ENCODE measurements around the gene ABCB8.
"Not testable (repeated sequence)": the region's sequence is repeated elsewhere in the genome, so short reads cannot be mapped to it uniquely, and the experiment has no call there.

ABCB8 gene

DNA sequence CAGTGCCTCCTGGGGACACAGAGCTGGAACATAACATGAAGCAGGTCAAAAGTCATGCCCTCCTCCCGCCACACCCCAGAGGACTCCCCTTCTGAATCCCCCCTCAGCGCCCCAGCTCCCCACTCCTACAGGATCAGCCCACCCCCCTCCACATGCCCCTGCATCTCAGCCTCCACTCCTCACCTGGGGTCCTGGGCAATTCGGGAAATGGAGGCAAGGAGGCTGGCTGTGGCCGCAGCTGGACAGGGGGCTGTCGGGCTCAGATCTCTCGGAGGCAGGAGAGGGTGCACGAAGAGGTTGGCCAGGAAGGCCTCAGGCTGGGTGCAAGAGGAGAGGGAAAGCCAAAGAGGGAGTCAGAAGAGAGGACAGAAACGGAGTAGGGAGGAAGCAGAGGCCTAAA, 11.7 kb upstream of the ABCB8 start:
- no peak for DNase-seq

DNA sequence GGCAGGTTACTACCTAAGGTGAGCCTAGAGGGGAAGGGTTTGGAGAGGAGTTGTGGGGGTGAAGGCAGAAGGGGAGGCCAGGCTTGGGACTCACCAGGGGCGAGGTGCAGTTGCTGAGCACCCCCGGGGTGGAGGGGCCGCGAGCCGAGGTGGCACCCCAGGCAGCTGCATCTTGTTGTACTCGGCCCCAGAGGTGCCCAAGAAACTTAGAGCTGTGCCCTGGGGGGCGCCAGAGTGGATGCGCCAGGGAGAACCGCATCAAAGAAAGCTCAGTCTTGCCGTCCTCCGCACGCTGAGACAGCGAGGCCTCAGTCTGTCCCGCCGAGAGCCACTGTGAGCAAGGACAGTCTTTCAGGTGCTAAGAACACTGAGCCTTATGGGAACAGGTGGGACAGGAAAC, 11.3 kb upstream of the ABCB8 start:
- no peak for DNase-seq

DNA sequence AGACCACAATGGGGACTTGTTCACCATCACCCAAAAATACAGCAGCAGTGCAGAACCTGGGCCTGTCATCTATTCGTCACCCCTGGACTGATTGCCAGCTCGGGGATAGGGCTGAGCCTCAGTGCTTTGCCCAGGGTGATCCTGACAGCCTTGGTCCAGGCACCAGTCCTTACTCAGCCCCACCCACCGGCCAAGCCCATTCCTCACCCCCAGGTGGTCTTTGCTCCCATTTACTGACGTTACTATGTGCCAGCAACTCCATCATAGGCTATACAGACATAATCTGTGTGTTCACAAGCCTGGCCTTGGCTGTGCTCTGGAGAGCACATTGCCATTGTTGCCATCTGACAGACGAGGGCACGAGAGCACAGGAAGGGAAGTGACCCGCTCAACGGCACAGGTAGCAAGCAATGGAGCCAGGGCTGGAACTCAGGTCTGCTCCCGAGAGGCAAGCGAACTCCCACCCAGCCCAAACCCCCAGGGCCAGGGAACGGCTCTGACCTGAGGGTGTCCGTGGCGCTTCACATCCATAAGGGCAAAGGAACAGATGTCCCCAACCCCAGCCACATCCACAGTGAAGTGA, 10.8 kb upstream of the ABCB8 start:
- no peak for DNase-seq

DNA sequence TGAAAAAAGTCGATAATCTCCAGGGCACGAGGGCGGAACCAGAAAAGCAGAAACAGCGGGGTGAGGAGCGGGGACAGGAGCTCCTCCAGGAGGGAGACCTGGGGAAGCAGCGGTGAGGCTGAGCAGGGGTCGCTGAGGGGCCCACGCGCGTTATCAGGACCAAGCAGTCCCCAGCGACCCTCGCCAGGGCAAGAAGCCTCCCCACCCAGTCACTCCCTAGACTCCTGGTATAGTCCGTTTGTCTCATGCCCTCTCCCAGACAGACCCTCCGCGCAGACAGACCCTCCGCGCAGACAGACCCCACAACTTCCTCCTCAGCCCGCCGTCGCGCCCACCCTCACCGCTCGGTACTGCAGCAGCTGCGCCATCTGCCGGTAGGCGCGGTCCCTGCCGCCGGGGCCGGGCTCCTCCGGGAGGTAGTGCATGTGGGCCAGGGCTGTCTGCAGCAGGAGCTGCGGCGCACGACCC, 10.3 kb upstream of the ABCB8 start:
- DNase-seq, result peak; percentile 83

DNA sequence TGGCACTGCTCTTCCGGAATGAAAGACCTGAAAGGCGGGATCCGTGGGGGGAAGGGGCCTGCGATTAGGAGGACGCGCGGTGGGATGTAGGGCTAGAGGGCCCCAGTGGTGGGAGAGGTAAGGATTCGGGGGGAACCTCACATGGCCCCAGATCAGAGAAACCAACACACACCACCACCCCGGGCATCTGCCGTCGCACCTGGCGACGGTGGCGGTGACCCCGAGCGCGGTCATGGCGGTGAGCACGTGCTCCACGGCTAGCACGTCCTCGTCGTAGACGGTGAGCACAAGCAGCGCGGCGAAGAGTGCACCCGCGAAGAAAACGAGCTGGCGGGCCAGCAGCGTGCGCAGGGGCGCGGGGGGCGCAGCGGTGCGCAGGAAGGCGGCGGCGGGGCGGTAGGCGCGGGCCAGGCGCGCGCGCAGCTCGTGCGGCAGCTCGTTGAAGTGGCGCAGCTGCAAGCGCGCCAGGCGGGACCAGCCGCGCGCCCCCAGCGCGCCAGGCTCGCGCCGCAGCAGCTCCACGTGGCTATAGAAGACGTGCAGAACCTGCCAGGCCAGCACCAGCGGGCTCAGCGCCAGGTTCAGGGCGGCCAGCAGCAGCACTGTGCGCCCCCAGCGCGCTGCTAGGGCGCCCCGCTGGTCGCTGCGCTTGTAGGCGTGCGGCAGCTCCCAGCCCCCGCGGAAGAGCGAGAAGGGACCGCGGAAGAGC, 9.7 kb upstream of the ABCB8 start:
- DNase-seq, result peak; percentile 42

DNA sequence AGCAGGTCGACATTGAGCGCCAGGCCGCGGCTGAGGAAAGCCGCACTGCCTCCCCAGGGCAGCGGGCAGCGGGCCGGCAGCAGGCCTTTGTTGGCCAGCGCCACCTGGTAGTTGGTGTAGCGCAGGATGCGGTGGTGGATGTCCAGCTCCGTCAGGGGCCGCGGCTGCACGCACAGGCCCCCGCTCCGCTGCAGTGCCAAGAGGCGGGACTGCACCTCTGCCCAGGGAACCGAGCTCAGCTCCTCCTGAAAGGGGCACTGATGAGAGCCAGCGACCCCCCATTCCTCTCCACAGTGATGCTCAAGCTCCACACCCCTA, 9.2 kb upstream of the ABCB8 start:
- no peak for DNase-seq

DNA sequence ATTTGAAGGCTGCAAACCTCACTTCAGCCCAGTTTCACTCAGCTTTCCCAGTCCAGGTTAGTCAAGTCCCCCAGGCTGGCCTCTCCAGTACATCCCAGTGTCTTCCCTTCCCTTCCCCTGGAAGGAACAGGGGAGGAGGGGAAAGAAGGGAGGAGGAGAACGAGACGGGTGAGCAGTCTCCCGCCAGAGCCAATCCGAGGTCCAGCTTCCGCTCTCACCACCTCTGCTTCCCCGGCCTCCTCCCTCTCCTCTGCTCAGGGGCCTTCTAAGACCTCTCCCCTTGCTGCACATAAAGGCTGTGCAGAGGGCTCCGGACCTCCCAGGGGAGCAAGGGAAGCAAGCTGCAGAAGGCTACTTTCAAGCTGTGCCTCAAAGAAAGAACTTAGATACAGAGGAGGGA, 8.0 kb upstream of the ABCB8 start:
- no peak for DNase-seq

DNA sequence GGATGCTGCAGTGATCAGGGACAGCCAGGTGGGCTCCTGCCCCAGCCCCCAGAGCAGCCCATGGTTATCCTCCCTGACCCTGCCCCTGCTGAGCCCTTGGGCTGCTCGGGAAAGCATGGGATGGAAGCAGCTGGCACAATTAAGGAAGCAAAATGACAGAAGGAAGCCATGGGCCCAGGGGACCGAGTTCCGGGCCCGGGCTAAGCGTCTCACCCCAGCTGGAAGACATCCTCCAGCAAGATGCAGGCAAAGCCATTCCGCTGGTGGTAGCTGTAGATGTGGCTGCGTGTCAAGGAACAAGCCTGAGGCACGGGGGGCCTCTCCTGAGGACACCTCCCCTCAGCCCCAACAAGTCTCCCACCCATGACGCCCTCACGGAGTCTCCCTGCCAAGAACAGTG, 5.0 kb upstream of the ABCB8 start:
- no peak for DNase-seq

DNA sequence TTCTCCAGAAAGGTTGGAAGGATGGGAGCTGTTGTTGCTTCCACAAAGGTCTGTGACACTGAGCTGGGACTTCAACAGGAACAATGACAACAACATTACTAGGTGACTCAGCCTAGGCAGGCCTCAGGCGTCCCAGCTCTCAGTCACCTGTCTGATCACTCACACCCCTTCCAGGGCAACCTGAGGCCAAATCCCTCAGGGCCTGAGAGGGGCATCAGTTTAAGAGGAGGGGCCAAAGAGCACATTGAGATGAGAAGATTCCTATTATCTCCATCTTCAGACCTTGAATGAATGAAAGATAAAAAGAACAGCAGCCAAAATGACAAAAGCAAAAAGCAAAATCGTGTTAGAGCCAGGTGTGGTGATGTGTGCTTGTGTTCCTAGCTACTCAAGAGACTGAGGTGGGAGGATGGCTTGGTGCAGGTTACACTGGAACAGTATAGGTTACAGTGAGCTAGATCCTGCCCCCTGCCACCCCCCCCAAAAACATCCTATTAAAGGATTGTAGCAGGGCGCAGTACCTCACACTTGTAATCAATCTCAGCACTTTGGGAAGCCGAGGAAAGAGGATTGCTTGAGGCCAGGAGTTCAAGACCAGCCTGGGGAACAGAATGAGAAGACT, 3.7 kb upstream of the ABCB8 start, which contains the start of gene ATG9B:
ATG9B (minus strand) TSS at position 60 of the 622 bp plus-strand sequence. CDS start 71 bp downstream, outside the sequence.
- DNase-seq, result no peak

DNA sequence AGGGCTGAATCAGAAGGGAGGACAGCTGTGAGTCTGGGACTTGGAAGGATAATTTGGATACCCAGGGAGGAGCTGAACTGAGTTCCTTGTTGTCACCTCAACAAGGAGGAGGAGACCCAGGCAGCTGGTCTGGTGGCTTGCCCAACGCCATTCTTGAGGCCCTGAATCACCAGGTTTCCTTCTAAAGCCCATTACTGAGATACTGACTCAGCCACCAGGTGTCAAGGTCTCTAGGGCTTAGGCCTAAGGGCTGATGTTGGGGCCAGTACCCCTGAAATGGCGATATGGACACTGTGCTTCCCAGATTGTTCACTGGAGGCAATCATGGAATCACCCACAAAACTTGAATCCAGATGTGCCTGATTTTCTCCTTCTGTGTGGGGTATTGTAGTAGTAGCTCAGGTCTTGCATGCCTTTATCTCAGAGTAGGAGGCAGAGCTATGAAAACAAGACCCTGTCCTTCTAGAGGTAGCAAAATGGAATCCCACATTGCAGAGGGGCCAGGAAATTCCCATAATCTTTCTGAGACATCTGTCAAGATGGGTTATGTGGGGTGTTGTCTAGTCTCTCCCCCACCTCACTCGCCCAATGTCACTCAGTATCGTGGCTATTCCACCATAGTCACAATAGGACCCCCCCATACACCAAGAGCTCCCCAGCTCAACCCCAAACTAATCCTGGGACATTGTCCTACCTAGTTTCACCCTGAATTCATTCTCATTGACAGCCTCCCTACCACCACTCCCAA, 2.2 kb upstream of the ABCB8 start:
- DNase-seq, result no peak

DNA sequence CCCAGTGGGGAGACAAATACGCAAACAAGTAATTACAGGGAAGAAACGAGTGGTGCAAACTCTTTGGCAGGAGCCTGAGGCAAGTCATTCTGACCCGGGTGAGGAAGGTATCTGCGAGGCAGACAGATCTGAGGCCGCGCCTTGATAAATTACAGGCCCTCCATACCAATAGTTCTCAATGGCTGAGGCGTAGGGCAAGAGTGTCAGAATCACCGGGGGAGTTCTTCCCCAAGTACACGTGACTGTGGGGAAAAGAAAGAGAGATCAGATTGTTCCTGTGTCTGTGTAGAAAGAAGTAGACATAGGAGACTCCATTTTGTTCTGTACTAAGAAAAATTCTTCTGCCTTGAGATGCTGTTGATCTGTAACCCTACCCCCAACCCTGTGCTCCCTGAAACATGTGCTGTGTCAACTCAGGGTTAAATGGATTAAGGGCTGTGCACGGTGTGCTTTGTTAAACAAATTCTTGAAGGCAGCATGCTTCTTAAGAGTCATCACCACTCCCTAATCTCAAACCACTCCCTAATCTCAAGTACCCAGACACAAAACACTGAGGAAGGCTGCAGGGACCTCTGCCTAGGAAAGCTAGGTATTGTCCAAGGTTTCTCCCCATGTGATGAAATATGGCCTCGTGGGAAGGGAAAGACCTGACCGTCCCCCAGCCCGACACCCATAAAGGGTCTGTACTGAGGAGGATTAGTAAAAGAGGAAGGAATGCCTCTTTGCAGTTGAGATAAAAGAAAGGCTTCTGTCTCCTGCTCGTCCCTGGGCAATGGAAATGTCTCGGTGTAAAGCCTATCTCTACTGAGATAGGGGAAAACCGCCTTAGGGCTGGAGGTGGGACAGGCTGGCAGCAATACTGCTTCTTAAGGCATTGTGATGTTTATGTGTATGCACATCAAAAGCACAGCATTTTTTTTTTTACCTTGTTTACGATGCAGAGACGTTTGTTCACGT, 1.2 kb upstream of the ABCB8 start:
- DNase-seq, result not testable (repeated sequence)

DNA sequence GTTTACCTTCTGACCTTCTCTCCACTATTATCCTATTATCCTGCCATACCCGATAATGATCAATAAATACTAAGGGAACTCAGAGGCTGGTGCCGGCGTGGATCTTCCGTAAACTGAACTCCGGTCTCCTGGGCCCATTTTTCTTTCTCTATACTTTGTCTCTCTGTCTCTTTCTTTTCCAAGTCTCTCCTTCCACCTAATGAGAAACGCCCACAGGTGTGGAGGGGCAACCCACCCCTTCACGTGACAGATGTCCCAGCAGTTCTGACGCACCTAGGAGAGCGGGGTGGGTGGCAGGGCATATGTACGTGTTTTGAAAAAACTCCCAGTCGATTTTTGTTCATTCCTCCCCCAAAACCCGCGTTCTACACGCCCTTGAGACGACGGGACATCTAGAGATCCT, 521 bp upstream of the ABCB8 start:
- not testable (repeated sequence) for DNase-seq

DNA sequence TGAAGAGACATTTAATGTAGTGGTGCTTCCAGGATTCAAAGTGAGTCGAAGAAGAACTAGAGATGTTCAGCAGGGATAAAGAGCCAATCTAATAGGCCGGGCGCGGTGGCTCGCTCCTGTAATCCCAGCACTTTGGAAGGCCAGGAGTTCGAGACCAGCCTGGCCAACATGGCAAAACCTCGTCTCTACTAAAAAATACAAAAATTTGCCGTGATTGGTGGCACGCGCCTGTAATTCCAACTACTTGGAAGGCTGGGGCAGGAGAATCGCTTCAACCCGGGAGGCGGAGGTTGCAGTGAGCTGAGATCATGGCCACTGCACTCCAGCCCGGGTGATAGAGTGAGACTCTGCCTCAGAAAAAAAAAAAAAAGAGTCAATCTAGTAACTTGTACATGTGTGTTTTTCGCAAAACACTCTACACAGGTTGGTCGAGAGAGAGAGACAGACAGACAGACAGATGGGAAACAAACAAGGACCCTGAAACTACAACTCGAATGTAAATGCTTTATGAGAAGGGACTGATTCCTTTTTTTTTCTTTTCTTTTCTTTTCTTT, 775 bp downstream of the ABCB8 start:
- DNase-seq, result no peak

DNA sequence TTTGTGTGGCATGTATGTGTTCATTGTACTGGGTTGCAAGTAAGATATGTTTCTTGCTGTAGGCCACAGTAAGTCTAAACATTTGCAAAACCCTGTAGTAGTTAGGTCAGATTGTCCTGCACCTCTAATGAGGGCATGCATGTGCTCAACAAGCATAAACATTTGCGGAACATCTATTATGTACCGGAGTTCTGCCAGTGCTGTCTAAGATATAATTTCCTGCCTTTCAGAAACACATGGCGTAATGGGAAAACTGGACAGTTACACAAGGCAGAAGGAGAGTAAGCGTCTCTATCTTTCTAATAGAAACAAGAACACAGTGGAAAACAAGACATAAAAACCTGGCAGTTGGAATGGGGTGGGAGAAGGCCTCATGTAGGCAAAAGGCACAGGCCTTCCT, 2.8 kb downstream of the ABCB8 start:
- no peak for DNase-seq

DNA sequence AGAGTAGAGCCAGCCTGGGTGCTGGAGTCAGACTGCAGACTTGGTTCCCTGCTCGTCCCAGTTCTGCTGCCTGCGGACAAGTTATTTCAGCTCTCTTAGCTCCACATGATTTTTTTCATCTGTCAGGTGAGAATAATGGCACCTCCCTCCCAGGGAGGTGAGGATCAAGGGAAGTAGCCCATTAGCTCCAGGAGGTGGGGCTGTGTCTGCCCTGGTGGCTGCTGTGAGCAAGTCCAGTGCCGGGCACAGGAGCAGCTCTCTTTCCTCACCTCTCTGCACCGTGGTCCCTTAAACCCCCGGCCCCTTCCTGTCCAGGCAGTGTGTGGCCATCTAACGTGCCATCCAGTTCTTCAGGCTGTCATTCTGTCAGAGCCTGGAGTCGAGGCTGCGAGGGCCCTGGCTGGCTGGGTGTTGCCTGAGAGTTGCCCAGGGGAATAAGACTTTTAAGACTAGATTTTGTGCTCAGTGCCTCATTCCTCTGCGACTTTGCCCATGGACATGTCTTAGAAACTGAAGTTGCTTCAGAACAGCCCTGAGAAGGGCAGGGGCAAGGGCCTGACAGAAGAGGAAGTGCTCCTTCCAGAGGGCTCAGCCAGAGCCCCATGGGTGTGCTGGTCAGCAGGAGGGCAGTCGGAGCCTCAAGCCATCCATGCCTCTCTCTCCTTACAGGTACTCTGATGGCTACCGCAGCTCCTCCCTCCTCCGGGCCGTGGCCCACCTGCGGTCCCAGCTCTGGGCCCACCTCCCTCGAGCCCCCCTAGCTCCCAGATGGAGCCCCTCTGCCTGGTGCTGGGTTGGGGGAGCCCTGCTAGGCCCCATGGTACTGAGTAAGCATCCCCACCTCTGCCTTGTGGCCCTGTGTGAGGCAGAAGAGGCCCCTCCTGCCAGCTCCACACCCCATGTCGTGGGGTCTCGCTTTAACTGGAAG, 5.0 kb downstream of the ABCB8 start:
- no peak for DNase-seq

DNA sequence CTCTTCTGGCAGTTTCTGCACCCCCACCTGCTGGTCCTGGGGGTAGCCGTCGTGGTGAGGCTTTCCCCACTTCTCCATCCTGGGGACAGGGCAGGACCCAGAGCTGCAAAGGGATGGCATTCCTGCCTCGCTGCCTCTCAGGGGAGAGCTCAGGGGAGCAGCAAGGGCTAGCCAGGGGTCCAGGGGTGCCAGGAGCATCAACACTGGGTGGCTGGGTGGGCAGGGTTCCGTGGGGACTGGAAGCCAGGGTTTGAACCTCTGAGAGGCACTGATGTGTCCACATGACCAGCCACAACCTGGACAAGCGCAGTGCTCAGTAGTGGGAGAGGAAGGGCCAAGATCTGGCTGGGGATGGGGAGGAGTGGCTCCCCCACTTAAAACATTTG, 5.6 kb downstream of the ABCB8 start:
- DNase-seq, result no peak

DNA sequence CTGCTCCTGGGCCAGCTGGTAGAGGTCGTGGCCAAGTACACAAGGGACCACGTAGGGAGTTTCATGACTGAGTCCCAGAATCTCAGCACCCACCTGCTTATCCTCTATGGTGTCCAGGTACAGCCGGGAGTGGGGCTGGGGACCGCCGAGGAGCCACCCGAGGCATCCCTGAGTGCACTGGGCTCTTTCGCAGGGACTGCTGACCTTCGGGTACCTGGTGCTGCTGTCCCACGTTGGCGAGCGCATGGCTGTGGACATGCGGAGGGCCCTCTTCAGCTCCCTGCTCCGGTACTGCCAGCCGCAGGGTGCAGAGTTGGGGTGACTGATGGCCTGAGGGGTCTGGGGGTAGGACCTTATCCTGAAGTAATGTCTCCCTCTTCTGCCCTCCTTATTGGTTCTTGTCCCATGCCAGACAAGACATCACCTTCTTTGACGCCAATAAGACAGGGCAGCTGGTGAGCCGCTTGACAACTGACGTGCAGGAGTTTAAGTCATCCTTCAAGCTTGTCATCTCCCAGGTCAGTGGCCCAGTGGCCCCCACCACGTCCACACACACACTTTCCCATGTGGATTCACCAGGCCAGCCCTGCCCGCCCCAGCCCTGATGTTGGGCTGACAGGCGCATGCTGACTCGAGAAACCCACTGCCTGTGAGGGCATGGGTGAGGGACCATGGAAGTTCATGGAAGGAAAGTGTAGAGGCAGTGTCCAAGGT, 6.2 kb downstream of the ABCB8 start:
- DNase-seq, result no peak

DNA sequence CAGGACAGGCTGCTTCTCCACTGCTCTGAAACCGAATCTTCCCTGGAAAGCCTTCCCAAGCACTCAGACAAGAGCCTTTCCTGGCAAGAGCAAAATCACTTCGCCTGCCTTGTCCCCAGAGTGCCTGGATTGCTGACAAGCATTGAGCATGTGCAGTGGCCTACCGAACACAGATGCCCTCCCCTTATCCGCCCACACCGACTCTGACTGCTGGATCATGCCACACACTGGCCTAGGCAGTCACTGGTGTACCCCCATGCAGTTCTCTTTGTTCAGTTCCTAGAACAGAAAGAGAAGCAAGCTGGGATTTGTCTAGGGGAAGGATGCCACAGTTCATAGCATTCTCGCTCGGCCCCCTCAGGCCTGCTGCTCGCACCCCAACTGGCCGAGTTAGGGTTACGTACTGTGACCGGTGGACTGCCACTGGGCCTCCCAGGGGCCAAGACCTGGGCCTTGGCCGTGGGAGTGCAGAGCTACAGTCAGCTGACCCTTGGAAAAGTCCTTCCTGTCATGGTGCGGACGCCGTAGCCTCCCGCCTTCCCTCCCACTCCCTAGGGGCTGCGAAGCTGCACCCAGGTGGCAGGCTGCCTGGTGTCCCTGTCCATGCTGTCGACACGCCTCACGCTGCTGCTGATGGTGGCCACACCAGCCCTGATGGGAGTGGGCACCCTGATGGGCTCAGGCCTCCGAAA, 6.9 kb downstream of the ABCB8 start:
- DNase-seq, result no peak

DNA sequence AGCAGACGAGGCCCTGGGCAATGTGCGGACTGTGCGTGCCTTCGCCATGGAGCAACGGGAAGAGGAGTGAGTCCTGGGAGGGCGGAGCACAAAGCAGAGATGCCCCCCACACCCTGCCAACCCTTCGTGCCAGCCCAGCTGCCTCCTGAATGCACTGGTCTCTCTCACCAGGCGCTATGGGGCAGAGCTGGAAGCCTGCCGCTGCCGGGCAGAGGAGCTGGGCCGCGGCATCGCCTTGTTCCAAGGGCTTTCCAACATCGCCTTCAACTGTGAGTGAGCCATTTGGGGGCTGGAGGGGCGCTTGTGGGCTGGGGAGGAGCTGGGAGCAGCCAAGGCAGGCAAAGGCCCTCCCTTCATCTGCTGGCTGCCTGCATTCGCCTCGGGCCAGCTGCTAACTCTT, 7.7 kb downstream of the ABCB8 start:
- no peak for DNase-seq
